HT1080 (cell line): ENCODE results near the gene N4BP3. TPM values are rescaled to one million over a fixed set of nuclear protein-coding genes. Genes with fewer than 3 reads are reported as not detected.
A peak's percentile ranks its signal among the peaks of the same experiment; 100 is the strongest.

Source experiments
- DNase-seq: peaks from one replicate; pipeline ENCODE4 v3.0.0-alpha.2; 2015; ENCODE audit warnings: low read depth
- total RNA-seq: library from RNA; depleted of rRNA; stranded (reverse); fragments of >200 nt; shearing (Covaris generic); gene quantifications from 2 replicates; pipeline ENCODE4 v1.2.3, GENCODE V29; 2014; rRNA removed

The N4BP3 gene
- total RNA-seq, 1 experiment from 2014 or later: 0.08 TPM

DNA sequence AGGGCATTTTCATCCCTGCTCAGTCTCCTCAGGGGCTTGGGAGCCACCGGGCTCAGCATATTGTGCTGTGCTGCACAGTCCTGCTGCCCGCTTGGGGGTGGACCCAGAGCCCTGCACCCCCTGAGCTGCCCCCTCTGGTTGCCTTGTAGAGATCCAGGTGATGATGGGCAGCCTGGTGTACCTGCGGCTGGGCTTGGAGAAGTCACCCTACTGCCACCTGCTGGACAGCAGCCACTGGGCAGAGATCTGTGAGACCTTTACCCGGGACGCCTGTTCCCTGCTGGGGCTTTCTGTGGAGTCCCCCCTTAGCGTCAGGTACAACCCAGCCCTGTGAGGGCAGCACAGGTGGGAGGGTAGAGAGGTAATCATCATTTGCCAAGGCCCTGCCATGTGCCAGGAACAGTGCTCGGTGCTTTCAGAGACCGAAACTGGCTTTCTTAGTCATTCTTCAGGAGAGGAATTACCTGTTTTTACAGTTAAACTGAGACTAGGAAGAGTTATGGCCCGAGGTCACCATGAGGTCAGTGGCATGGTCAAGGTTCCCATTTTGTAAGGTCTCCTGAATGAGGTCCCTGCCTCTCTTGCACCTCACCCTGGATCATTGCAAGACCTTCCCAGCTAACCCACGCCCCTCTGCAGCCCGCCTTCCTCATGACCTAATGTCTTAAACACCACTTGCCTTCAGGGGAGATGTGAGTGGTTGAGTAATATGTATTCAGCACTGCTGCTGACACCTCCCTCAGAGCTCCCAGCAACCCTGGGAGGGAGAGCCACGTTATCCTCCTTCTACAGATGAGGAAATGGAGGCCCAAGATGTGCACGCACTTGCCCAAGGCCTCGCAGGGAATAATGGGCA is 32.9 kb downstream of the N4BP3 start:
- peak; percentile 45 for DNase-seq

GRCh38 chr5:178147406-178147805 is 34.1 kb downstream of the N4BP3 start:
- no peak for DNase-seq

- DNase-seq: no peak
These were observed 36.0 kb downstream of the N4BP3 start for GRCh38 chr5:178149199-178149932.

GRCh38 chr5:178150977-178151734 is 37.8 kb downstream of the N4BP3 start:
- no peak for DNase-seq

DNA sequence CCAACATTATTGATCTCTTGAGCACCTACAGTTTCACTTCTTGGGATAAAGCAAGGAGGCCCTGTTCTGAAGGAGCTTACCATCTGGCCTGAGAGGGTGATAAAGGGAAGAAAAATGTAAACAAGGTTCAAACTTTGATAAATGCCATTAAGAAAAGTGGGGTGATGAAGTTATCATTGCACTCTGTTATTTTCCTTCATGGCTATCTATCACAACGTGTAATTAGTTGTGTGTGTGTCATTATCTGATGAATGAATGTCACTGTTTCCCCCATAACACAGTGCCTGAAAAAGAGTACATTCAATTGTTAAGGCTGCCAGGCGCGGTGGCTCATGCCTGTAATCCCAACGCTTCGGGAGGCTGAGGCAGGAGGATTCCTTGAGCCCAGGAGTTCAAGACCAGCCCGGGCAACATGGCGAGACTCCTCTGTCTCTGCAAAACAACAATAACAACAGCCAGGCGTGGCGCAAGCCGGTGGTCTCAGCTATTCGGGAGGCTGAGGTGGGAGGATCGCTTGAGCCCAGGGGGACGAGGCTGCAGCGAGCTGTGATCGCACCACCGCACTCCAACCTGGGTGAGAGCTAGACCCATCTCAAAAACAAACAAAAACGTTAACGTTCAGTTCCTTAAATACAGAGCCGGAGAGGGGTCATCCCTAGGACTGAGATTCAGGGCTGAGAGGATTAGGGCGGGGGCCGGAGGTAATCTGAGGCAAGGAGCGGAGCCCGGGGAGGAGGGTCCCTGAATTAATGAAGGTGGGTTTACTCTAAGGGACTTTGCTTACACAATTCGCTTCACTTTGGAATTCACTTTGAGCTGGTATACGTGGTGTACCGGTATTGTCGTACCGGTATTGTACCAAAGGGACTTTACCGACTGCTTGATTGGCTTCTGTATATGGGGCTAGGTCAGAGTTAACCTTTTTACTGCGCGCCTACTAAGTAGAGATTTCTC is 39.4 kb downstream of the N4BP3 start:
- DNase-seq: no peak

GRCh38 chr5:178153530-178154340 is 40.4 kb downstream of the N4BP3 start, which contains the start of gene NHP2:
TSS of gene NHP2 (minus strand) at chr5:178153885. CDS start at chr5:178153817, 68 bp downstream.
- DNase-seq: peak; percentile 97

GRCh38 chr5:178155065-178155464 is 41.7 kb downstream of the N4BP3 start:
- no peak for DNase-seq

GRCh38 chr5:178160176-178160575 is 46.8 kb downstream of the N4BP3 start:
- DNase-seq: no peak

DNA sequence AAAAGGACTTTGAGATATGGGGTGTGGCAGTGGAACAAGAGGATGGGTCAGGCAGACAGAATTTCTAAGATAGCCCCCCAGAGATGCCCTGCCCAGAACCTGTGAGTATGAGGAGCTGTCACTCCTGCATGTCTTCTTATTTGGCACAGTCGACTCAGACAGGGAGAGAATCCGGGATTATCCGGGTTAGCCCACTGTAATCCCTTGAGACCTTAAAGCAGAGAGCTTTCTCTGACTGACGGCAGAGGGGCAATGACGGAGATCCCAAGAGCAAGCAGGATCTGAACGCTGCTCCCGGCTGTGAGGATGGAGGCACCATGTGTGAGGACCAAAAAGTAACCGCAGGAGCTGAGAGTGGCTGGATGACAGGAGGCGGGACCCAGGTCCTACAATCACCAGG is 49.1 kb downstream of the N4BP3 start:
- no peak for DNase-seq

DNA sequence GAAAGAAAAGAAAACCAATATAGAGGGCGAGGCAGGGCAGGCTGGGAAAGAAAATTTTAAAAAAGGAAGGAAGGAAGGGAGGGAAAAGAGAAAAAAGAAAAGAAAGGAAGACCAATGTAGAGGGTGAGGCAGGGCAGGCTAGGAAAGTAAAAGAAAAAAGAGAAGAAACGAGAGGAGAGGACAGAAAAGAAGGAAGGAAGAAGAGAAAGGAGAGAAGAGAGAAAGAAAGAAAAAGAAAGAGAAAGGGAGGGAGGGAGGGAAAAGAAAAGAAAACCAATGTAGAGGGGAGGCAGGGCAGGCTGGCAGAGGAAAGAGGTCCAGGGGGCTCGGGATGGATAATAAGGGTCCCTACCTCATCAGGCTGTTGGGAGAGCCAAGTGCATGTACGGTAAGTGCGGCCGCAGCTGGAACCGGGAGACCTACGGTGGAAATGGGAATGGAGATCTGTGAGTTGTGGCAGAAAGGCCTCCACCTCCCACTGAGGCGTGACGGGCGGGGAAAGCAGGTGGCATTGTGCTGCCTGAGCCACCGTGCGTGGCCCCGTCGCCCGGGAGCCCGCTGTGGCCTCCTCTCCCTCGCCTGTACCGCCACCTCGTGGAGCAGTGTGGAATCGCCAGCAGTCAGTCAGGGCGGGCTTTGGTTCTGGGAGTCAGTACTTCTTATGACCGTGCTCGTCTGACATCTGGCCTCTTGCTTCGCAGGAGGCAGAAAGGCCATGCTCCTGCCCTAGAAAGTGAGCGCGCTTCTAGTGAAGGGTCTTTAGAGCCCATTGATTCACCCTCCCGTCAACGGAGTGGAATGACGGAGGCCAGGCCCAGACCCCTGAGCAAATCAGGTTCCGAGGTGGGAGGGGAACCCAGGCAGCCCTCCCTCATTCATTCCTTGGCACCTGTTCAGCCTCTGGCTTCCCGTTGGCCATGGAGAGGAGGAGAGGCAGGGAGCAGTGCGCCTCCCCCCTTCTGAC is 50.7 kb downstream of the N4BP3 start:
- peak; percentile 66 for DNase-seq

- DNase-seq: no peak
These were observed 52.2 kb downstream of the N4BP3 start for GRCh38 chr5:178165581-178165980.

- DNase-seq: no peak
These were observed 57.1 kb downstream of the N4BP3 start for GRCh38 chr5:178170455-178170854.

DNA sequence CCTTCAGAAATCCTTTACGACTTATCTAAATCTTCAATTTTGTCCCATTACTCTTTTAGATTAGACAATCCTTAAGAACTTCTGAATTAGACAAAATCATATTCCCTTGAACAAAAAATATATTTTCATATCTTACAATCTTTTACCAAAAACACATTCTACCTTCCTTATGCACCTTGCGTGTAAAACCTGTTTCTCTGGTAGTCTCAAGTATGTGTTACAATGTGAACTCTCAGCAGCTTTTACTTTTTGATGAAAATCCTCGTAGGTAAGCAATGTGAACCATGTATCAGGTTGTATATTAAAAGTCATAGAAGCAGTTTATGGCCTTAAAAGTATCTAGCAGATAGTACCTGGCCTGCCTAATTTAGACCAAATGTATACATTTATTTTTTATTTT is 61.1 kb downstream of the N4BP3 start:
- no peak for DNase-seq

Other genes starting within 250 kb of the N4BP3 start
- gene PROP1, start 117.3 kb upstream of the N4BP3 start, total RNA-seq: not detected in 2 replicates
- 23.0 and 24.4 TPM in 2 replicates for gene RMND5B, start 17.5 kb downstream of the N4BP3 start, total RNA-seq
- gene NHP2, start 40.4 kb downstream of the N4BP3 start, total RNA-seq: 521 and 563 TPM in 2 replicates
- gene GMCL2, start 73.8 kb downstream of the N4BP3 start, total RNA-seq: not detected in 2 replicates
- 142 and 170 TPM in 2 replicates for gene HNRNPAB, start 91.0 kb downstream of the N4BP3 start, total RNA-seq
- 11.8 and 12.8 TPM in 2 replicates for gene PHYKPL, start 119.3 kb downstream of the N4BP3 start, total RNA-seq